Erythroblast (primary cell): ENCODE data around the gene SMKR1.

ENCODE experiments used
- GATA1 ChIP-seq: IDR thresholded peaks from 2 replicates; pipeline ENCODE4 v1.6.1; 2011; ENCODE audit warnings: low read depth, mild to moderate bottlenecking, control low read depth, low read length, moderate library complexity
- POLR2A ChIP-seq: IDR thresholded peaks from 2 replicates; pipeline ENCODE4 v1.6.1; 2011; ENCODE audit warnings: mild to moderate bottlenecking, low read length

DNA sequence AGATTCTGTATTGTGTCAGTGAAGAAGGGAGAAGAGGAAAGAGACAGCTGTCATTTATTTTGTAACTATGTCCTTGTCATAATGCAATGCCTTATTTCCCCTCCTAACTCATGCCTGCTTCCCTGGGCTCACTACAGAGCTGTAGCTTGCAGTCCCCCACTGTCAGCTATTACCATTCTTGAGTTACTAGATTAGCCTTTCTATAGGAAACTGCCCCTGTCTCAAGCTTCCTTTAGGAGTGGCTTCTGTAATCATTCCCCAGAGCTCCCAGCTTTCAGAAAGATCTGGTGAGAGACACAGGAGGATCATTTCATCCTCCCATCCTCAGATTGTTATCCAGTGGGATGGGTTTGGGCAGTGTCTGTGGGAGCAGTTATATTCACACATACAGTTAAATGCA, 32.4 kb upstream of the SMKR1 start:
- TF ChIP-seq POLR2A, result no peak
- TF ChIP-seq GATA1, result no peak
